HG03558 (cell line): ENCODE measurements around the gene SULT1A2.
"Not testable (repeated sequence)": the region's sequence is repeated elsewhere in the genome, so short reads cannot be mapped to it uniquely, and the experiment has no call there.

Experiments
- ATAC-seq: cut with Tn5 transposase; IDR thresholded peaks from one replicate; pipeline ENCODE4 v1.9.1; 2021; ENCODE audit warnings: moderate number of reproducible peaks; ENCODE audit not compliant: unreplicated experiment; ENCODE audit errors: extremely low read depth

Gene SULT1A2

GRCh38 chr16:28596840-28597691 is at the start of gene SULT1A2:
Gene SULT1A2, minus strand, starts transcription at chr16:28597050. Its CDS starts 1,120 bp downstream, at chr16:28595930.
- no peak for ATAC-seq

GRCh38 chr16:28639959-28640358 is 43.1 kb upstream of the SULT1A2 start:
- ATAC-seq: not testable (repeated sequence)

- not testable (repeated sequence) for ATAC-seq
Observed at GRCh38 chr16:28638359-28638758, 41.5 kb upstream of the SULT1A2 start.

- not testable (repeated sequence) for ATAC-seq
Observed at GRCh38 chr16:28637765-28638164, 40.9 kb upstream of the SULT1A2 start, which contains the start of gene NPIPB8. Gene NPIPB8, plus strand, starts transcription at chr16:28638065. Its CDS starts 296 bp downstream, at chr16:28638361.

- not testable (repeated sequence) for ATAC-seq
Observed at GRCh38 chr16:28636093-28636823, 39.4 kb upstream of the SULT1A2 start.

GRCh38 chr16:28630905-28631304 is 34.1 kb upstream of the SULT1A2 start:
- not testable (repeated sequence) for ATAC-seq

GRCh38 chr16:28623172-28623711 is 26.4 kb upstream of the SULT1A2 start:
- ATAC-seq: no peak

GRCh38 chr16:28622532-28623171 is 25.8 kb upstream of the SULT1A2 start:
- ATAC-seq: not testable (repeated sequence)

GRCh38 chr16:28621481-28622155 is 24.8 kb upstream of the SULT1A2 start:
- no peak for ATAC-seq

- ATAC-seq: not testable (repeated sequence)
Observed at GRCh38 chr16:28620316-28620715, 23.5 kb upstream of the SULT1A2 start.

GRCh38 chr16:28617874-28618273 is 21.0 kb upstream of the SULT1A2 start:
- no peak for ATAC-seq

- ATAC-seq: no peak
Observed at GRCh38 chr16:28616636-28617035, 19.8 kb upstream of the SULT1A2 start.

GRCh38 chr16:28616224-28616577 is 19.4 kb upstream of the SULT1A2 start:
- ATAC-seq: not testable (repeated sequence)

- ATAC-seq: not testable (repeated sequence)
Observed at GRCh38 chr16:28615486-28616223, 18.8 kb upstream of the SULT1A2 start.

GRCh38 chr16:28614561-28614960 is 17.7 kb upstream of the SULT1A2 start:
- ATAC-seq: not testable (repeated sequence)

- not testable (repeated sequence) for ATAC-seq
Observed at GRCh38 chr16:28613912-28614311, 17.1 kb upstream of the SULT1A2 start.

- ATAC-seq: not testable (repeated sequence)
Observed at GRCh38 chr16:28612359-28613280, 15.8 kb upstream of the SULT1A2 start.

GRCh38 chr16:28610595-28611191 is 13.8 kb upstream of the SULT1A2 start:
- ATAC-seq: no peak
